ENCODE measurements around the gene DDX39A.
"Not testable (repeated sequence)": the region's sequence is repeated elsewhere in the genome, so short reads cannot be mapped to it uniquely, and the experiment has no call there.

Gene DDX39A

DNA sequence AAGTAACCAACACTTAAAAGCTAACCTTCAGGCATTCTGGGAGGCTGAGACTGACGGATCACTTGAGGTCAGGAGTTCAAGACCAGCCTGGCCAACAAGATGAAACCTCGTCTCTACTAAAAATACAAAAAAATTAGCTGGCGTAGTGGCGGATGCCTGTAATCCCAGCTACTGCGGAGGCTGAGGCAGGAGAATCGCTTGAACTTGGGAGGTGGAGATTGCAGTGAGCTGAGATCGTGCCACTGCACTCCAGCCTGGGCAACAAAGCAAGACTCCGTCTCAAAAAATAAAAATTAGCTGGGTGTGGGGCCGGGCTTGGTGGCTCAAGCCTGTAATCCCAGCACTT, 55.1 kb downstream of the DDX39A start:
- not testable (repeated sequence) for H3K27me3 ChIP-seq (ENCODE audit: insufficient read depth, low read length); H3K14ac ChIP-seq (ENCODE audit: low read length); H3K4ac ChIP-seq (ENCODE audit: low read depth, low read length); H3K4me3 ChIP-seq (ENCODE audit: low read depth, low read length); H3K4me2 ChIP-seq (ENCODE audit: low read length); H3K4me1 ChIP-seq (ENCODE audit: control insufficient read depth in 1 of 2, insufficient read depth in 2 of 2, low read length in 2 of 2); H3K79me2 ChIP-seq (ENCODE audit: control insufficient read depth, insufficient read depth, low read length, poor library complexity); DNase-seq; H3K36me3 ChIP-seq (ENCODE audit: control insufficient read depth in 1 of 2, insufficient read depth in 2 of 2, low read length in 2 of 2); H2AK5ac ChIP-seq (ENCODE audit: low read length); H4K91ac ChIP-seq (ENCODE audit: low read depth, low read length); H3K18ac ChIP-seq (ENCODE audit: low read length); H2BK12ac ChIP-seq (ENCODE audit: low read length); H3K9ac ChIP-seq (ENCODE audit: low read length); H3K23ac ChIP-seq (ENCODE audit: low read length); H3K79me1 ChIP-seq (ENCODE audit: low read length); H3K9me3 ChIP-seq (ENCODE audit: insufficient read depth, low read depth, low read length); H3K27ac ChIP-seq (ENCODE audit: low read depth, low read length); H2BK120ac ChIP-seq (ENCODE audit: insufficient read depth, low read length, poor library complexity); H2BK5ac ChIP-seq (ENCODE audit: low read depth, low read length, poor library complexity); H4K12ac ChIP-seq (ENCODE audit: low read depth, low read length); H4K8ac ChIP-seq (ENCODE audit: low read depth, low read length)
- no CpG with 5 or more reads among the region's 9 CpGs for WGBS (ENCODE audit: extremely low coverage, insufficient coverage, insufficient read length)
- peak overlapping the region; percentile 50 for H2AFZ ChIP-seq (ENCODE audit: insufficient read depth, low read length, poor library complexity)

DNA sequence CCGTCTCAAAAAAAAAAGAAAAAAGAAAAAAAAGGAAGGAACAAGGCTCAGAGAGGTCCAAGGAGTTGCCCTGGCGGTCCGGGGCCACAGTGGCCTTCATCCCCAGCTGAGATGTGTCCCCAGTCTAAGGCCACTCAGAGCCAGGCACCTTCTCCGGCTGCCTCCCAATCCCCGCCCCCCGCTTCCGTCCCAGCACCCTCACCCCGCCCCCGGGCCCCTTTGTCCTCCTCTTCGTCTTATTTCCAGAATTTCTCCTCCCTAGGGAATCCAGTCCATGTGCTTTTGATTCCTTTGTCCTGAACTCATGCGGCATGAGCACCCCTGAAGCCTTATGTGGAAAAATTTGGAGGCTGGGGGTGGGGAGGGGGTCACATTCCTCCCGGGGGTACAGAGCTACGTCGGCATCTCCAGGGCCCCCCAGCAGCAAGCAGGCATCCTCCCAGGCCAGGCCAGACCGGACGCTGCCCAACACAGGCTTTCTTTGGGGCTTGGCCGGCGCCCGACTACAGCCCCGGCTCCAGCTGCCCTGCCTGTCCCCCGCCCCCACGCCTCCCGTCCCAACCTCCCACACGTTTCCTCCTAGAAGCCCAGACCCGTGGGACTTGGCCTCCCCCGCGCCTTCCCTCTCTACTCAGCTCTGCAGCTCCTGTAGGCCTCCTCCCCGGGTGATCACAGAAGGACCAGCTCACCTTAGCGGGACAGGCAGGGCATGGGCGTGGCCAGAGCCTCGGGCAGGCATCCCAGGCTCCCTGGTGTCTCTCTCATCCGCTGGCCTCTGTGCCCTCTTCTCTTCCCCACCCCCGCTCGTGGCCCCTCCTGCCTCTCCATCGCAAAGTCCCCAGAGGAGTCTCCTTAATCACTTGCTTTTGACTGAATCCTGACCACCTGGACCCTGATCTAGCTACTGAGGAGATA, 55.7 kb downstream of the DDX39A start:
- Histone ChIP-seq H2BK12ac (ENCODE audit: low read length) (peak overlapping the region; percentile 20), H4K8ac (ENCODE audit: low read depth, low read length) (peak overlapping the region; percentile 92), H3K27ac (ENCODE audit: low read depth, low read length) (no peak overlapping the region), H3K9me3 (ENCODE audit: insufficient read depth, low read depth, low read length) (no peaks in the 10 kb centered on the region), H2BK5ac (ENCODE audit: low read depth, low read length, poor library complexity) (no peak overlapping the region), H2AK5ac (ENCODE audit: low read length) (no peak overlapping the region), H3K36me3 (ENCODE audit: control insufficient read depth in 1 of 2, insufficient read depth in 2 of 2, low read length in 2 of 2) (no peaks in the 10 kb centered on the region), H3K27me3 (ENCODE audit: insufficient read depth, low read length) (no peaks in the 10 kb centered on the region), H4K12ac (ENCODE audit: low read depth, low read length) (peak overlapping the region; percentile 73), H3K4me1 (ENCODE audit: control insufficient read depth in 1 of 2, insufficient read depth in 2 of 2, low read length in 2 of 2) (peaks cover 2 to 4% of the 10 kb centered on the region in 2 experiments), H3K79me2 (ENCODE audit: control insufficient read depth, insufficient read depth, low read length, poor library complexity) (no peaks in the 10 kb centered on the region), H3K4ac (ENCODE audit: low read depth, low read length) (peak overlapping the region; percentile 35), H4K91ac (ENCODE audit: low read depth, low read length) (peak overlapping the region; percentile 78), H3K23ac (ENCODE audit: low read length) (no peak overlapping the region), H3K14ac (ENCODE audit: low read length) (no peak overlapping the region), H2AFZ (ENCODE audit: insufficient read depth, low read length, poor library complexity) (peak overlapping the region; percentile 50), H3K18ac (ENCODE audit: low read length) (peak overlapping the region; percentile 26), H3K4me3 (ENCODE audit: low read depth, low read length) (no peak overlapping the region), H3K4me2 (ENCODE audit: low read length) (peak overlapping the region; percentile 17), H3K79me1 (ENCODE audit: low read length) (peaks cover 5% of the 10 kb centered on the region), H3K9ac (ENCODE audit: low read length) (no peak overlapping the region), H2BK120ac (ENCODE audit: insufficient read depth, low read length, poor library complexity) (peak overlapping the region; percentile 62)
- peak in 1 of 2 donors; percentile 26 for DNase-seq
- WGBS (ENCODE audit: extremely low coverage, insufficient coverage, insufficient read length): no CpG with 5 or more reads among the region's 35 CpGs

DNA sequence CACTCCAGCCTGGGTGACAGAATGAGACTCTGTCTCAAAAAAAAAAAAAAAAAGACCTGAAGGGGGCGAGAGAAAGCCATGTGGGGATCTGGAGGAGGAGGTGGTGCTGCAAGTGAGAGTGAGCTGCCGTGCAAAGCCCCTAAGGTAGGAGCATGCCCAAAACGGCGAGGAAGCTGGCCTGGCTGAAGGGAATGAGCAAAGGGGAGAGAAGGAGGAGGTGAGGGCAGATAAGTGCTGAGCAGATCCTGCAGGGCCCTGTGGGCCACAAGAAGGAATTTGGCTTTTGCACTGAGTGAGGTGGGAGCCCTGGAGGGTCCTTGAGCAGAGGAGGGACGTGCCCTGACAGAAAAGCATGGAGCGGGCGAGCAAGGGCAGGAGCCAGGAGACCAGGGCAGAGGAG, 57.3 kb downstream of the DDX39A start:
- no peak overlapping the region for H2BK5ac ChIP-seq (ENCODE audit: low read depth, low read length, poor library complexity)
- H3K27ac ChIP-seq (ENCODE audit: low read depth, low read length): no peak overlapping the region
- no peaks in the 10 kb centered on the region for H3K79me2 ChIP-seq (ENCODE audit: control insufficient read depth, insufficient read depth, low read length, poor library complexity)
- H3K4me2 ChIP-seq (ENCODE audit: low read length): no peak overlapping the region
- no peaks in the 10 kb centered on the region for H3K9me3 ChIP-seq (ENCODE audit: insufficient read depth, low read depth, low read length)
- H4K91ac ChIP-seq (ENCODE audit: low read depth, low read length): no peak overlapping the region
- H3K14ac ChIP-seq (ENCODE audit: low read length): no peak overlapping the region
- H3K18ac ChIP-seq (ENCODE audit: low read length): no peak overlapping the region
- H3K36me3 ChIP-seq (ENCODE audit: control insufficient read depth in 1 of 2, insufficient read depth in 2 of 2, low read length in 2 of 2): no peaks in the 10 kb centered on the region
- H3K4me3 ChIP-seq (ENCODE audit: low read depth, low read length): no peak overlapping the region
- H3K23ac ChIP-seq (ENCODE audit: low read length): no peak overlapping the region
- no CpG with 5 or more reads among the region's 7 CpGs for WGBS (ENCODE audit: extremely low coverage, insufficient coverage, insufficient read length)
- no peak overlapping the region for H2BK12ac ChIP-seq (ENCODE audit: low read length)
- peak overlapping the region; percentile 6 for H2AFZ ChIP-seq (ENCODE audit: insufficient read depth, low read length, poor library complexity)
- peaks cover 5% of the 10 kb centered on the region for H3K79me1 ChIP-seq (ENCODE audit: low read length)
- no peak overlapping the region for H2AK5ac ChIP-seq (ENCODE audit: low read length)
- H4K8ac ChIP-seq (ENCODE audit: low read depth, low read length): no peak overlapping the region
- no peak overlapping the region for H3K9ac ChIP-seq (ENCODE audit: low read length)
- H3K27me3 ChIP-seq (ENCODE audit: insufficient read depth, low read length): no peaks in the 10 kb centered on the region
- H4K12ac ChIP-seq (ENCODE audit: low read depth, low read length): no peak overlapping the region
- H2BK120ac ChIP-seq (ENCODE audit: insufficient read depth, low read length, poor library complexity): no peak overlapping the region
- peaks cover 2 to 4% of the 10 kb centered on the region in 2 experiments for H3K4me1 ChIP-seq (ENCODE audit: control insufficient read depth in 1 of 2, insufficient read depth in 2 of 2, low read length in 2 of 2)
- DNase-seq: no peak
- H3K4ac ChIP-seq (ENCODE audit: low read depth, low read length): no peak overlapping the region

Measured in trophoblast cell (in vitro differentiated cells and primary cell).